Posterior cingulate gyrus (tissue), 11 donors: Measurements from ENCODE around the gene RBM25.

ENCODE experiments used
- DNase-seq, 10 donors: peaks; one replicate each; pipeline versions ENCODE4 v3.0.0 to v3.0.0-alpha.2; 2020 to 2021; ENCODE audit warnings: mixed read lengths in 3 of 10
- intact Hi-C: fragments of 100-400 bp; cut with DNase I; formaldehyde crosslinking; loops from one replicate; pipeline ENCODE4 v1.15.1; 2023

Gene RBM25

GRCh38 chr14:73097421-73097820 is 39.1 kb downstream of the RBM25 start:
- no peak for DNase-seq
- intact Hi-C loops = no loop called here

GRCh38 chr14:73100334-73100733 is 42.0 kb downstream of the RBM25 start:
- no peak for DNase-seq
- intact Hi-C loops = no loop called here

GRCh38 chr14:73102806-73103497 is 44.6 kb downstream of the RBM25 start:
- intact Hi-C loops = no loop called here
- no peak for DNase-seq

- intact Hi-C loops = no loop called here
- no peak for DNase-seq
Measured at GRCh38 chr14:73105050-73105449, 46.7 kb downstream of the RBM25 start.

- intact Hi-C loops = no loop called here
- DNase-seq = no peak
Measured at GRCh38 chr14:73105727-73106126, 47.4 kb downstream of the RBM25 start.

- no peak for DNase-seq
- intact Hi-C loops = no loop called here
Measured at GRCh38 chr14:73116079-73116665, 57.8 kb downstream of the RBM25 start.

- intact Hi-C loops = no loop called here
- DNase-seq = no peak
Measured at GRCh38 chr14:73124180-73124894, 66.0 kb downstream of the RBM25 start.

GRCh38 chr14:73125169-73125588 is 66.8 kb downstream of the RBM25 start:
- intact Hi-C loops = no loop called here
- DNase-seq = no peak

- intact Hi-C loops = no loop called here
Measured at GRCh38 chr14:73125746-73126145, 67.4 kb downstream of the RBM25 start.

GRCh38 chr14:73133795-73134194 is 75.5 kb downstream of the RBM25 start:
- intact Hi-C loops = loop anchor here (2.0 kb wide), 1 partner anchor 75 kb away; the partner anchor contains the start of gene RBM25
- DNase-seq = no peak

More at GRCh38 chr14:73125746-73126145, 67.4 kb downstream of the RBM25 start:
- no peak for DNase-seq

GRCh38 chr14:73136085-73136386 is 77.7 kb downstream of the RBM25 start:
- no peak for DNase-seq
- intact Hi-C loops = loop anchor here (5.0 kb wide), 1 partner anchor 36 kb away; no protein-coding TSS in a partner anchor

- peak; percentile 95 to 100 (median 99) for DNase-seq
- intact Hi-C loops = loop anchor here (5.0 kb wide), 1 partner anchor 36 kb away; no protein-coding TSS in a partner anchor
Measured at GRCh38 chr14:73136387-73137225, 78.3 kb downstream of the RBM25 start, which contains the start of gene PSEN1. PSEN1 (plus strand) TSS chr14:73136507; CDS start chr14:73148020, 11,513 bp downstream.

- DNase-seq = no peak
Measured at GRCh38 chr14:73140811-73141323, 82.5 kb downstream of the RBM25 start.

GRCh38 chr14:73142216-73142615 is 83.9 kb downstream of the RBM25 start:
- no peak for DNase-seq
- intact Hi-C loops = no loop called here

More at GRCh38 chr14:73140811-73141323, 82.5 kb downstream of the RBM25 start:
- intact Hi-C loops = no loop called here

GRCh38 chr14:73143003-73143402 is 84.7 kb downstream of the RBM25 start:
- intact Hi-C loops = no loop called here
- DNase-seq = peak in 8 of 10 donors; percentile 13 to 88 (median 44)

GRCh38 chr14:73143617-73144016 is 85.3 kb downstream of the RBM25 start:
- DNase-seq = no peak
- intact Hi-C loops = no loop called here

GRCh38 chr14:73145371-73145770 is 87.0 kb downstream of the RBM25 start:
- intact Hi-C loops = no loop called here
- no peak for DNase-seq

- intact Hi-C loops = no loop called here
- no peak for DNase-seq
Measured at GRCh38 chr14:73146111-73146510, 87.8 kb downstream of the RBM25 start.

- intact Hi-C loops = no loop called here
Measured at GRCh38 chr14:73149753-73150152, 91.4 kb downstream of the RBM25 start.

GRCh38 chr14:73153272-73153671 is 94.9 kb downstream of the RBM25 start:
- no peak for DNase-seq
- intact Hi-C loops = no loop called here

More at GRCh38 chr14:73149753-73150152, 91.4 kb downstream of the RBM25 start:
- DNase-seq = no peak
